ENCODE results near the gene NR5A1.

- TF ChIP-seq, protein P1, sequence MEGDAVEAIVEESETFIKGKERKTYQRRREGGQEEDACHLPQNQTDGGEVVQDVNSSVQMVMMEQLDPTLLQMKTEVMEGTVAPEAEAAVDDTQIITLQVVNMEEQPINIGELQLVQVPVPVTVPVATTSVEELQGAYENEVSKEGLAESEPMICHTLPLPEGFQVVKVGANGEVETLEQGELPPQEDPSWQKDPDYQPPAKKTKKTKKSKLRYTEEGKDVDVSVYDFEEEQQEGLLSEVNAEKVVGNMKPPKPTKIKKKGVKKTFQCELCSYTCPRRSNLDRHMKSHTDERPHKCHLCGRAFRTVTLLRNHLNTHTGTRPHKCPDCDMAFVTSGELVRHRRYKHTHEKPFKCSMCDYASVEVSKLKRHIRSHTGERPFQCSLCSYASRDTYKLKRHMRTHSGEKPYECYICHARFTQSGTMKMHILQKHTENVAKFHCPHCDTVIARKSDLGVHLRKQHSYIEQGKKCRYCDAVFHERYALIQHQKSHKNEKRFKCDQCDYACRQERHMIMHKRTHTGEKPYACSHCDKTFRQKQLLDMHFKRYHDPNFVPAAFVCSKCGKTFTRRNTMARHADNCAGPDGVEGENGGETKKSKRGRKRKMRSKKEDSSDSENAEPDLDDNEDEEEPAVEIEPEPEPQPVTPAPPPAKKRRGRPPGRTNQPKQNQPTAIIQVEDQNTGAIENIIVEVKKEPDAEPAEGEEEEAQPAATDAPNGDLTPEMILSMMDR (IDR thresholded peaks at IDR 0.05), result no peak
- TF ChIP-seq POLR2A (IDR thresholded peaks at IDR 0.05), result no peak
Observed at GRCh38 chr9:124480621-124480981, 26.6 kb downstream of the NR5A1 start.

Data from thyroid gland (tissue), 4 donors.